T-helper 2 cell (primary cell): Measurements from ENCODE around the gene TBX1.
A peak's percentile ranks its signal among the peaks of the same experiment; 100 is the strongest.
"Not testable (repeated sequence)": the region's sequence is repeated elsewhere in the genome, so short reads cannot be mapped to it uniquely, and the experiment has no call there.

Source experiments
- DNase-seq, 5 experiments: peaks; one replicate each; pipeline versions ENCODE4 v3.0.0 to v3.0.0-alpha.2; 2012 to 2022

TBX1 gene

GRCh38 chr22:19723232-19723982, 37.2 kb upstream of the TBX1 start, which contains the start of gene GP1BB:
Gene GP1BB, plus strand, starts transcription at chr22:19723539. Its CDS starts 31 bp downstream, at chr22:19723570.
- peak in 1 of 5 experiments; percentile 52 for DNase-seq

- peak in 1 of 5 experiments; percentile 66 for DNase-seq
Measured at GRCh38 chr22:19723983-19724827, 36.4 kb upstream of the TBX1 start.

- DNase-seq: no peak
Measured at GRCh38 chr22:19724927-19725661, 35.5 kb upstream of the TBX1 start.

GRCh38 chr22:19726064-19726788, 34.4 kb upstream of the TBX1 start:
- DNase-seq: not testable (repeated sequence)

- no peak for DNase-seq
Measured at GRCh38 chr22:19727310-19728150, 33.0 kb upstream of the TBX1 start.

- no peak for DNase-seq
Measured at GRCh38 chr22:19728271-19728670, 32.3 kb upstream of the TBX1 start.

GRCh38 chr22:19728836-19729235, 31.7 kb upstream of the TBX1 start:
- no peak for DNase-seq

GRCh38 chr22:19729507-19729906, 31.1 kb upstream of the TBX1 start:
- DNase-seq: no peak

GRCh38 chr22:19730198-19730597, 30.4 kb upstream of the TBX1 start:
- peak in 1 of 5 experiments; percentile 8 for DNase-seq

- peak; percentile 61 to 78 (median 76) for DNase-seq
Measured at GRCh38 chr22:19730655-19731360, 29.8 kb upstream of the TBX1 start.

GRCh38 chr22:19731361-19732135, 29.0 kb upstream of the TBX1 start:
- no peak for DNase-seq

GRCh38 chr22:19732403-19733113, 28.0 kb upstream of the TBX1 start:
- DNase-seq: no peak

- DNase-seq: no peak
Measured at GRCh38 chr22:19733755-19734154, 26.8 kb upstream of the TBX1 start.

GRCh38 chr22:19734163-19734562, 26.4 kb upstream of the TBX1 start:
- DNase-seq: no peak

- no peak for DNase-seq
Measured at GRCh38 chr22:19734837-19735382, 25.7 kb upstream of the TBX1 start.

GRCh38 chr22:19735665-19736510, 24.7 kb upstream of the TBX1 start:
- no peak for DNase-seq

GRCh38 chr22:19737846-19738663, 22.5 kb upstream of the TBX1 start:
- no peak for DNase-seq
